CMK (cell line): ENCODE data around the gene RPL7L1.
"Not testable (repeated sequence)": the region's sequence is repeated elsewhere in the genome, so short reads cannot be mapped to it uniquely, and the experiment has no call there.

Experiments
- DNase-seq: peaks from one replicate; pipeline ENCODE4 v3.0.0-alpha.2; 2010; ENCODE audit warnings: low read depth

The RPL7L1 gene

DNA sequence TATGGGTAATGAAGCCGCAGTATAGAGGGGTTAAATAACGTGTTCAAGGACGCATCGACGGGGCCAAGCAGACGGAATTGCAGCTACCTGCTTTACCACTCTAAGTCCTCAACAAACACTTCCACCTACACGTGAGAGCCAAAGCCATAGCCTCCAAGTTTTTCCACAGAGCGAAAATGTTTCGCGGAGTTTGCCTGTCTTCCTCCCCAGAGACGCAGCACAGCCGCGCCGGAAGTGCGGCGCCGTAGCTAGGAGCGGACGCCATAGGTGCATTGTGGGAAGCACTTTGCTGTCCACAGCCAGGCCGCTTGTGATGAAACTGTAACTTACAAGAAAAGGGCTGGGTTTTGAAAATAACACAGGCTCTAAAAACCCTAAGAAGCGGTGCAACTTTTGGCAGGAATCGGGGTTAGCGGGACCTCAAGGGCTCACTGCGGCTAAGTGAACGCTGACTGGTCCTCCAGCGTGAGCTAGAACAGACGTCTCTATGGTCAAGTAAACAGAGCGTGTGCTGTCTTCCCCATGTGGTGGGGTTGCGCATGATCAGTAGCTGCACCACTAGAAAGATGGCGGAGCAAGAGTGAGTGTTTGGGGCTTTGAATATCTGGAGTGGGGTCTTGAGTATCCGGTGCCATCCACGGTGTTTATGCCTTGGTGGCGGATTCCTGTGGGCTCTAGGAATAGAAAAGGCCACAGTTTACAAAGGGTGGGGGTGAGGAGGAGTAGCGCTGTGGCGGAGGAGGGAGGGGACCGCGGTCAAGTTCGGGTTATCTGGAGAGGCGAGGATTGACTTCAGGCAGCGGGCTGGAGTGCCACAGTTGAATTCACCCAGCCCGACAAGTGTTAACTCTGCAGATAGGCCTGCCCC lies at the start of gene RPL7L1:
TSS of gene RPL7L1 (plus strand) at position 245 of the 868 bp plus-strand sequence. CDS start at position 540, 295 bp downstream.
- peak; percentile 75 for DNase-seq

DNA sequence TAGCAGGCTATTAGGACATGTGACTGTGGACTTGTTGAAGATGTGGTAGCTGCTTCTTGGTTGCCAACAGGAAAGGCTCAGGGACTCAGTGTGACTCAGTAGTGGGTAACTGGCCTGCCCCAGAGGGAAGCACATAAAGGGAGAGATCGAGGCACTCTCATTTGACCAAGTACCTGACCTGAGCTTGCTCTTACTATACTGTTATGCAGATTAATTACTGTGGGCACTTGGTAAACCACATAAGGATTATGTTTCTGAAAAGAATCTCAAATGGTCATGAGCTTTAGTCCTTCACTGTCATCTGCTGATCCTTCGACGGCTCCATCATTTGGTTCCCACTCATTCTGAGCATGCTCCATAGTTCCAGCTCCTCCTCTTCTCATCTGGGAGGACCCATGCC lies 48.2 kb upstream of the RPL7L1 start:
- DNase-seq, result no peak

DNA sequence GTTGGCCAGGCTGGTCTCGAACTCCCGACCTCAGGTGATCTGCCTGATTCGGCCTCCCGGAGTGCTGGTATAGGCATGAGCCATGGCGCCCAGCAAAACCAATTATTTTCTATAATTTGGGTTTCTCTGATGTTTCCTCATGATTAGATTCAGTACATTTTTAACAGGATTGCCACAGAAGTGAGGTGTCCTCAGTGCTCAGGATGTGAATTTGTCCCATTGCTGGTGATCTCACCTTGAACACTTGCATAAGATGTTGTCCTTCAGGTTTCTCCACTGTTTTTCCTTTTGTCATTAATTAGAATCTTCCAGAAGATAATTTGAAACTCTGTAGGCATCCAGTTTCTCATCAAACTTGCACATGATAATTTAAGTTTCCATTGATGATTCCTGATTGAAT lies 45.4 kb upstream of the RPL7L1 start:
- DNase-seq, result no peak

DNA sequence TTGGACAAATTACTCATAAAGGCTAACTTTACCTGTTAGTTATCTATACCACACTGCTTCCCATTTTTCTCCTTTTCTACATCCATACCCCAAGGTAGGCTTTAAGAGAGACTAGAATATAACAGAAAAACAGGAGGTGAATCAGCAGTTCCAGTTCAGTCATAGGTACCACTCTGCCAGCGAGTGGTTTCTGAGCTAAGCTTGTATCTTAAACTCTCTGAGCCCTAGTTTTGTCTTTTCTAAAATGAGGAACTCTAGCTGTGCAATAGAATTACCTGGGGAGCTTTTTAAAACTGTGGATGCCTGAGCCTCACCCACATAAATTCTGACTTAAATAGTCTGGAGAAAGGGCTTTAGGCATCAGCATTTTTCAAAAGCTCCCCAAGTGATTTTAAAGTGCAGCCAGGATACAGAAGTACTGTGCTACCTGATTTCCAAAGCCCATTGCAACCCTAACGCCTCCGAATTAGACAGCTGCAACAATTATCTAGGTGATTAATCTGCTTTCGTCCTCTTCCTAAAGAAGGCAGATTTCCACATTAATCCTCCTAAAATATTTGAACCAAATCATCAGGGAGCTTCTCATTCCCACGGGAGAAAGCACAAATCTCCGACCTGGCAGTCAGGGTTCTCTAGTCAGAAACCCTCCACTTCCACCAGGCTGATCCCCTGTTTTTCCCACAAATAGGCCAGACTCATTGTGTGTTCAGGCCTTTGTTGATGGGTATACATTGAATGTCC lies 37.4 kb upstream of the RPL7L1 start:
- no peak for DNase-seq

DNA sequence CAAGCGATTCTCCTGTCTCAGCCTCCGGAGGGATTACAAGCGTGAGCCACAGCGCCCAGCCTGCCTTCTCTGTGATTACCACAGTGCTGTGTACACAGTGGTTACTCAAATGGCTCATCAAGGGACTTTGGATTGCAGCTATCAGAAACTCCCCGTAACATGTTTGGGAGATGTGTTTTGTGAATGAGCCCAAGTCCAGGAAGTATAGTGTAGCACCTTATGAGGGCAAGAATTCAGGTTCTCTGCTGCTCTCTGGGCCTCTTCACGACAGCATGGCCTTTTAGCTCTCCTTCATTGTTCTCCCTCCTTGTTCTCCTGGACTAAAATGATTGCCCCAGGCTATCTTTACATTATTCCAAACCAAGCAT lies 34.1 kb upstream of the RPL7L1 start:
- DNase-seq, result no peak

DNA sequence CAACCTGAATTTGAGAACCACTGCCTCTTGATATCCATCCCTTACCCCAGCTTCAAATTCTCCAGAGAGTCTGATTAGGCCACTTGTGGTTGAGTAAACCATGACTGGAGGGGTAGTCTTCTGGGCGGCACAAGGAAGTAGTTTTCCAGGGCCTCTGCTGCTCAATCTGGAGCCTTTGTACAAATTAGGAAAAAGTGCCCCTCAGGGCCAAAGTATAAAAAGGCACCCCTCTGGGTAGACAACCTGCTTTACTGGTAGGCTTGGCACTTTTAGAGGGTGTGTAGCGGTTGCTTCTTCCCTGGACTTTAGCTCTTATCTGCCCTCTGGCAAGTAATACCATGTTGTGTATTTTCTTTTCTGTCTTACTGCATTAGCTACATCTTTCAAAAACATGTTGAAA lies 32.9 kb upstream of the RPL7L1 start:
- no peak for DNase-seq

DNA sequence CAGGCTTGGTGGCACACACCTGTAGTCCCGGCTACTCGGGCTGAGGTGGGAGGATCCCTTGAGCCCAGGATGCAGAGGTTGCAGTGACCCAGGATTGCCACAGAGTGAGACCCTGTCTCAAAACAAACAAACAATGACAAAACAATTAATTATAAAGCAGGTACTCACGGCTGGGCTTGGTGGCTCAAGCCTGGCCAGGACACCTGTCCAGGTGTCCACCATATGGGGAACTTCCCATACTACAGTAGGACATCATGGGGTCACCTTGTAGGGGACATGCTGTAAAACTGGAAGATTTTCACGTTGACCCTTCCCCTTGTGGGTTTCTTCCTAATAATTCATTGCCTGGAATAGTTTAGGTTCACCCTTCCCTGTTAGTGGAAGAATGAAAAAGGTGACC lies 30.7 kb upstream of the RPL7L1 start:
- no peak for DNase-seq

DNA sequence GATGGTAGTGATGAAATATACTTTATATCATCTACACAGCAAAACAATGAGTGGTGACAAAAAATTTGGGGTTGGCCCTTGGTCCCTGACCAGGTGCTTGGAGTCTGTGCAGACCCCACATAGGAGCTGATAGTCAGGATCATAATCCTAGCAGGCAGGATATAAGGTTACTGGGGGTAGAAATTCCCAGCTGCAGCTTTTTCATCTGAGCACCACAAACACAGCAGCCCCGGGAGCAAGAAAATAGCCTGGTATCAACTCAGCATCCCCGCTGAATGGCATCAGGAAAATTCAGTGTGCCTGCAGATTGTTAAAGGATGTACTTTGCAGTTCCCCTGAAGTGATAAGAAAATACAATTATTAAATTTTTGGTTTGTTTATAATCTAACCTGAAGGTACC lies 27.8 kb upstream of the RPL7L1 start:
- no peak for DNase-seq

DNA sequence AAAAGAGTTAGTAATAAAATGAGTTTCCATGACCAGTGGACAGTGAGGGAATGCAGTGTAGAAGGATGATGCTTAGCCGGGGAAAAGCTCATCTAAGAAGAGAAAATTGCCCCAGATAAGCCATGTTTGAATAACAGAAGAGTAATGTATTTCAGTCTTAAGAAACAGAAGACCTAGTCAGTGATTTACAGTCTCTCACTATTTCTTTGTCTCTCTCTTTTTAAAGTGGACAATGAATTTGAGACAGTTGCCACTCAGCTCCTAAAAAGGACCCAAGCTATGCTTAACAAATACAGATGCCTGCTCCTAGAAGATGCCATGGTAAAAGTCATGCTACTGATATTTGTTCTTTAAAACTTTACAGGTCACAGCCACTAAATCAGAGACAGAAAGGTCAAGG lies 19.4 kb upstream of the RPL7L1 start:
- DNase-seq, result no peak

DNA sequence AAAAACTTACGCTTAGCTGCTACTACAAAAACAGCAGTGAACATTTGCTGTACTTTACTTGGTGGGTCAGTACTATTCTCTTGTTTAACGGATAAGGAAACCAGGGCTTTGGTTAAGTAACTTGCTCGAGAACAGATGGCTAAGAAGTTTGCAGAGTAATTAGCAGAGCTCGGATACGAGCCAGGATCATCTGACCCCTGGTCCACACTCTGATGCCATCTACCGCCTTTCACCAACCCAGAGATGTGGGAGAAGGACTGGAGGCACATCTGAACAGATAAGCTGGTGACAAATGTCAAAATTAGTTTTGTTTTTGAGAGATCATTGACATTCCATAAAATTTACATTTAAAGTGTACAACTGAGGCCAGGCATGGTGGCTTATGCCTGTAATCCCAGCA lies 18.9 kb upstream of the RPL7L1 start:
- no peak for DNase-seq

DNA sequence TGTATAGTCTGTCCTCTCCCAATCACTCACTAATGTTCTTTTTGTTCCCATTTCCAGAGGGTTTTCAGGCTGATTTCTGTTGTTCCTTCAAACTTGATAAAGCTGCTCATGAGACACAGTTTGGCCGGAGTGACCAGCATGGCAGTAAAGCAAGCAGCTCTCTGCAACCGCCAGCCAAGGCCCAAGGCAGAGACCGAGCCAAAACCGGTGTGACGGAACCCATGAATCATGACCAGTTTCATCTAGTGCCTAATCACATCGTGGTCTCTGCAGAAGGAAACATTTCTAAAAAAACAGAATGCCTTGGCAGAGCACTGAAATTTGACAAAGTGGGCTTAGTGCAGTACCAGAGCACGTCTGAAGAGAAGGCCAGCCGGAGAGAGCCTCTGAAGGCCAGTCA lies 14.8 kb upstream of the RPL7L1 start:
- DNase-seq, result no peak

DNA sequence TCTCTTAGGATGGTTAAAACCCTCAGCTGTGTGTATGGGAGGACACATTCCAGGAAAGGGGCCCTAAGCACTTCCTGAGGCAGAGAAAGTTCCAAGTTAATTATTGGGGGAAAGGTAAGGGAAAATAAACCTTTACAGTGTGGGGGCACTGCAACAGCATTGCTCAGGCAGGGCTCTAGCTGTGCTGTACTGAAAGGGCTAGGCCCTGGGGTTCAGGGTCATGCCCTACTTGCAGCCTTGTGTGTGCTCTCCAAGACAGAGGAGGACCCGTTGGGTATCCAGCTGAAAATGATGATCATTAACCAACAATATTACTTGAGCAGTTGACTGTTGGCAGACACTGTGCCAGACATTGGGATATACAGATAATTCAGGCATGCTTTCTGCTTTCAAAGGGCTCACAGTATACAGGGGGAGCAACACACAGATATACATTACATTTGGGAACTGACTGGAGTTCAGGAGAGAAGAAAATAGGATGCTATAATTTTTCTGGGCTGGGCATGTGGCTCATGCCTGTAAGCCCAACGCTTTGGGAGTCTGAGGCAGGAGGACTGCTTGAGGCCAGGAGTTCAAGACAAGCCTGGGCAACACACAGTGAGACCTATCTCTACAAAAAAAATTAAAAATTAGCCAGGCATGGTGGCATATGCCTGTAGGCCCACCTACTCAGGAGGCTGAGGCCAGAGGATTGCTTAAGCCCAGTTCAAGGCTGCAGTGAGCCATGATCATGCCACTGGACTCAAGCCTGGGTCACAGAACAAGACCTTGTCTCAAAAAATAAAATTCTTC lies 9.1 kb upstream of the RPL7L1 start:
- no peak for DNase-seq

DNA sequence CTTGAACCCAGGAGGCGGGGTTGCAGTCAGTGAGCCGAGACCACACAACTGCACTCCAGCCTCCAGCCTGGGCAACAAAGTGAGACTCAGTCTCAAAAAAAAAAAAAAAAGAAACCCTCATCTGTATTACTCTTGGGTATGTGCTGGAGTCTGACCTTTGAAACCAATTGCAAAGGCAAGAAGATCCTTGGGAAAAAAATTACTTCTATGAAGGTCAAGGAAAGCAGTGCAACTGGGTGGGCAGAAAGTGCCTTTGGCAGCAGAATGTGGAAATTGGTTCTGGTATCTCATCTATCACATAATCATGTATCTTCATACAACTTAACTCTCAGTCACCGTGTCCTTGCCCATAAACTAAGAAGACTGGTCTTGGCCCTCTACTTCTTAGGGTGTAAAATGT lies 7.7 kb upstream of the RPL7L1 start:
- DNase-seq, result no peak

DNA sequence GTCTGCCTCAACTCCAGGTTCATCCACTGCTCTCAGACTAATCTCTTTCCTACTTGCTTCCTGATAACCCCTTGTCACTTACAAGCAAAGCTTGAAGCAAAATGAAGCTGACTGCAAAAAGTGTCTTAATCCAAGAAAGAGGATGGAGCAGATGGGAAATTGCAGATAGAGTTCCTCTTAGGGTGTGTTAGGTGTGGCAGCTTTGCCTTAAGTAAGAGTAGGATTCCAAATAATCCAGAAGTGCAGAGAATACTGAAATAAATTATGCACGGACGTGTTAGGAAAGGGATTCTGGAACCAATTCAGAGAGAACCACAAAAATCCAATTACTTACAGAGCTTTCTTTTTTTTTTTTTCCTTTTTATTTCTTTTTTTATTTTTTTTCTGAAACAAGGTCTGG lies 6.1 kb upstream of the RPL7L1 start:
- no peak for DNase-seq

DNA sequence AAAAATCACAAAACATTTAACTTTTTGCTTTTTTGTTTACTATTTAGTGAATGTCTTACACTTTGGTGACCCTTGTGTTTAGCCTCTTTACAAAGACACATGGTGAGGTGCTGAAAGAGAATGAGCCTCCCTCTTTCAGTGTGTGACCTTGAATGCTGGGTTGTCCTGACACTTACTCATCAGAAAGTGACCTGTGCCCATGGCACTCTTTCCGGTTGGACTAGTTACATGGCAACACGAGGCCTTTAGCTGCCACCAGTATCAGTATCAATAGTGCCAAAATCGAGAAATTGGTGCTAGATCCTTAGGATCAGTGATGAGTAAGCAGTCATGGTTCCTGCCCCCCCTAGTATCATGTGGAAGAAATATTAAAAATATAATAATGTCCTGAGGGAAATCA lies 1.7 kb upstream of the RPL7L1 start:
- DNase-seq, result no peak

DNA sequence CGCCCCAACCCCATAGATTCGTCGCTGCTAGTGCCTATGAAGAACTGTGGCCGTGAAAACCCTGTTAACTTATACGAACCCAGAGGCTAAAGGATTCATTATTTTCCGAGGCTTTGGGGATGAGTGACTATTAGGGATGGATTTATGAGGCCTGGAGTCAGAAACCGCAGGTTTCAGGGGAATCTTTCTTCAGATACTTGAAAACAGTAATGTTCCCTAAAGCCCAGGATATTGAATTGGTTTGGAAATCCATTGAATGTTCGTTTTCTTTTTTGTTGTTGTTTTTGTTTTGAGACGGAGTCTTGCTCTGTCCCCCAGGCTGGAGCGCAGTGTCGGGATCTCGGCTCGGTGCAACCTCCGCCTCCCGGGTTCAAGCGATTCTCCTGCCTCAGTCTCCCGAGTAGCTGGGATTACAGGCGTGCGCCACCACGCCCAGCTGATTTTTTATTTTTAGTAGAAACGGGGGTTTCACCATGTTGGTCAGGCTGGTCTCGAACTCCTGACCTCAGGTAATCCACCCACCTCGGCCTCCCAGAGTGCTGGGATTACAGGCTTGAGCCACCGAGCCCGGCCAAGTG lies 913 bp downstream of the RPL7L1 start:
- DNase-seq, result not testable (repeated sequence)

DNA sequence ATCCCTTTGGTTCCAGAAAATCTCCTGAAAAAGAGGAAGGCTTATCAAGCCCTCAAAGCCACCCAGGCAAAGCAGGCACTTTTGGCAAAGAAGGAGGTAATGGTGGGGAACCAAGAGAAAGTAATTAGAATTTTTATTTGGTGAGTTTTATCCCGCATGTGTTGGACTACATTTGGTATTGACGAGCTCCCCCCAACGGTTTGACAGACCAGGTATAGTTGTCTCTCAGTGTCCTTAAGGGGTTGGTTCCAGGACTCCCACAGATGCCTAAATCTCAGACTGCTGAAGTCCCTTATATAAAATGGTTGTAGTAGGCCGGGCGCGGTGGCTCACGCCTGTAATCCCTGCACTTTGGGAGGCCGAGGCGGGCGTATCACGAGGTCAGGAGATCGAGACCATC lies 1.5 kb downstream of the RPL7L1 start:
- not testable (repeated sequence) for DNase-seq

DNA sequence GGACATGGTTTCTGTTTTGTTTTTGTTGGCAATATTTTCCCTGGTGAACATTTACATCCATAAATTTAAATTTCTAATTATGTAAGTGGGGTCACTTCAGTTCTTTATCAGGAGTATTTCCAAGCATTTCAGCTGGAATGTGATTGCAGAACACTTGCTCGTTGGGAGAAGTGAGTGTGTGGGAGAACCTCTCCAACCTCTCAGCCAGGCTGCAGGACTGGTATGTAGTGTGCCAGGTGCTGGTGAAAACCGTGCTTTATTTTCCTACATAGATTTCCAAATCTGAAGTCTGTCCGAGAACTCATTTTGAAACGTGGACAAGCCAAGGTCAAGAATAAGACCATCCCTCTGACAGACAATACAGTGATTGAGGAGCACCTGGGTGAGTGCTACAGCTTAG lies 6.3 kb downstream of the RPL7L1 start:
- DNase-seq, result no peak

DNA sequence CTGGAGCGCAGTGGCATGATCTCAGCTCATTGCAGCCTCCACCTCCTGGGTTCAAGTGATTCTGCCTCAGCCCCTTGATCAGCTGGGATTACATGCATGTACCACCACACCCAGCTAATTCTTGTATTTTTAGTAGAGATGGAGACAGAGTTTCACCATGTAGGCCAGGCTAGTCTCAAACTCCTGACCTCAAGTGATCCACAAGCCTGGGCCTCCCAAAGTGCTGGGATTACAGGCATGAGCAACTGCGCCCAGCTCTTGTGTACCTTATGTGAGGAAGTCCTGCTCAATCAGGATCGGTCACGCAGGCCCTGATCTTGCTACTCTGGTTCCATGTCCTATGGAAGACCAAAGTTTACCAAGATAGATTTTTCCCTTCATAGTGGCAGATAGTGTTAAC lies 8.8 kb downstream of the RPL7L1 start:
- not testable (repeated sequence) for DNase-seq

DNA sequence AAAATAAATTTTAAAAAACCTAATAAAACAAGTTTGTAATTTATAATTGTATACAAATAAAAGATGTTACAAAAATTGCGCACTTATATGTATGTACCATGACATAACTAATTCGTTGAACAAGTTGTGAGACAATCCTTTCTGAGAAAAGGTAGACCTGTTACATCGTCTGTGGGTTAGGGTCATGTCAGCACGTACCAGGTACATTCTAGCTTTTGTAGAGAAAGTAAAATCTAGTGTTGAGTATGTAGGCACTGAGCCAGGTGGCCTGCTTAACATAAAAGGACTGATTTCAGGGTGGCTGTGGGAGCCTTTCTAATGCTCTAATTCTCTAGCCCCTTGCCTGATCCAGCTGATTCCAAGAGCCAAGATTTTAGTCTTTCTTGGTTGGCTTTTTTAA lies 10.4 kb downstream of the RPL7L1 start:
- DNase-seq, result no peak

DNA sequence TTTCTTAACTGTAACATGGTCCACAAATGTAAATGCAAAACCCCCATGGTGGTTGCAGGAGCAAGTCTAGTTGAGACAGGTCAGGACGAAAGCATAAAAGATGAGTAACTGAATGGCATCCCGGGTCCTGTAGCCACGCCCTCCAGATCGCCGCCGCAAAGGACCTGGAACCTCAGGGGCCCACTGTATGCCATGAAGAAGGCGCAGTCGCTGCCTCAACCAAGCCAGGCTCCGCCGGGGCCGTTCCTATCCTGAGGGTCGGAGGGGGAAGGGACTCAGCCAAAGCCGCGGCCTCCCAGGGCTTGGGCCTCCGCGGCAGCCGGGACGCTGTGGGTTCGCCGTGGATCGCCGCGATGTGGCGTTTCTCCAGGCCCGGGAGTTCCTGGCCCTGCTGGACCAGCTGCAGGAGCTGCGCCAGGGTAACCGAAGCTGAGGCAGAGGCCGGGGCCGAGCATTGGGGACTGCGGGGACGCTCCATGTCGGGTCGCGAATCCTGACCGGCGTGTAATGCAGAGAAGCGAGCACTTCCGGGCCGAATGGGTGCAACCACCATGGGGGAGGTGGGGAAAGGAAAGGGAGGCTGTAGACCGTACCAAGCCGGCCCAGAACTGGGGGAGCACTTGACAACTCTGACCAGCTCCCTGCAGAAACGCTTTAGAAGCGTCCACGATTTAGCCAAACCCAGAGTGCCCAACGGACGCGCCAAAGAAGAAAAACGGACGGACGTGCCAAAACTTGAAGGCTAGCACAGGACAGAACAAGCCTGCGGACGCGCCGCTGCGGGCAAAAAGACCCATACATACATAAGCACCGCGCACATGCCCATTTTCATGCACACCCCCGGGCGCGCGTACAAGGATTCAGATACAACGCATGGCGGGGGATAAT lies 11.1 kb downstream of the RPL7L1 start:
- DNase-seq, result peak; percentile 86
